HepG2 (cell line): ENCODE results near the gene PPP2R5D. TPM values are rescaled to one million over a fixed set of nuclear protein-coding genes. Genes with fewer than 3 reads are reported as not detected.

Experiments used
- ATM ChIP-seq: fragments of 450-650 bp; IDR thresholded peaks from 2 replicates; pipeline ENCODE4 v1.7.1; 2017; ENCODE audit warnings: mild to moderate bottlenecking, borderline replicate concordance
- BORCS8-MEF2B ChIP-seq: sonication (generic); formaldehyde crosslinking; IDR thresholded peaks from 2 replicates; pipeline ENCODE4 v1.8.0; 2022; ENCODE audit warnings: mild to moderate bottlenecking, missing genetic modification reagents
- BRD4 ChIP-seq: sonication (generic); formaldehyde crosslinking; IDR thresholded peaks from 2 replicates; pipeline ENCODE4 v1.4.0; 2020; ENCODE audit warnings: missing genetic modification reagents
- DNMT1 ChIP-seq: sonication (generic); formaldehyde crosslinking; IDR thresholded peaks from 2 replicates; pipeline ENCODE4 v1.5.1; 2020; ENCODE audit warnings: mild to moderate bottlenecking, missing genetic modification reagents
- FOXK1 ChIP-seq: sonication (generic); formaldehyde crosslinking; IDR thresholded peaks from 2 replicates; pipeline ENCODE4 v1.4.0; 2020; ENCODE audit warnings: low read depth, missing genetic modification reagents, borderline replicate concordance
- HMGA1 ChIP-seq: sonication (generic); formaldehyde crosslinking; conservative IDR thresholded peaks from 2 replicates; pipeline ENCODE4 v1.4.0; 2020; ENCODE audit warnings: missing genetic modification reagents
- IKZF4 ChIP-seq: sonication (generic); formaldehyde crosslinking; IDR thresholded peaks from 2 replicates; pipeline ENCODE4 v1.5.1; 2020; ENCODE audit warnings: borderline replicate concordance, mild to moderate bottlenecking, low read depth, missing genetic modification reagents; ENCODE audit errors: not compliant biosample characterization
- MTF2 ChIP-seq: sonication (generic); formaldehyde crosslinking; IDR thresholded peaks from 2 replicates; pipeline ENCODE4 v1.5.0; 2020; ENCODE audit warnings: missing genetic modification reagents, borderline replicate concordance
- NFE2L2 ChIP-seq: fragments of 150-350 bp; IDR thresholded peaks from 2 replicates; pipeline ENCODE4 v1.6.1; 2014; ENCODE audit warnings: low read length
- RBFOX2 ChIP-seq: fragments of 200-400 bp; formaldehyde crosslinking; IDR thresholded peaks from 2 replicates; pipeline ENCODE4 v1.6.1; 2017; ENCODE audit warnings: low read depth, mild to moderate bottlenecking, low read length
- REL ChIP-seq: sonication (generic); formaldehyde crosslinking; conservative IDR thresholded peaks from 2 replicates; pipeline ENCODE4 v1.8.0; 2022; ENCODE audit warnings: mild to moderate bottlenecking, missing genetic modification reagents, moderate library complexity
- SMYD3 ChIP-seq: sonication (generic); formaldehyde crosslinking; IDR thresholded peaks from 2 replicates; pipeline ENCODE4 v1.8.1; 2023; ENCODE audit warnings: mild to moderate bottlenecking, missing genetic modification reagents
- TBX2 ChIP-seq: sonication (generic); formaldehyde crosslinking; IDR thresholded peaks from 2 replicates; pipeline ENCODE4 v1.5.0; 2020; ENCODE audit warnings: missing genetic modification reagents, mild to moderate bottlenecking, borderline replicate concordance
- TOPORS ChIP-seq: sonication (generic); formaldehyde crosslinking; IDR thresholded peaks from 2 replicates; pipeline ENCODE4 v1.8.0; 2023; ENCODE audit warnings: mild to moderate bottlenecking, missing genetic modification reagents
- ZNF205 ChIP-seq: IDR thresholded peaks from 2 replicates; pipeline ENCODE4 v1.6.1; 2018; ENCODE audit warnings: missing biosample characterization, missing genetic modification reagents
- ZNF274 ChIP-seq: sonication (generic); formaldehyde crosslinking; IDR thresholded peaks from 2 replicates; pipeline ENCODE4 v1.5.1; 2020; ENCODE audit warnings: mild to moderate bottlenecking, missing genetic modification reagents
- ZNF468 ChIP-seq: sonication (generic); formaldehyde crosslinking; IDR thresholded peaks from 2 replicates; pipeline ENCODE4 v1.8.0; 2022; ENCODE audit warnings: mild to moderate bottlenecking, moderate library complexity, missing genetic modification reagents
- ZNF564 ChIP-seq: sonication (generic); formaldehyde crosslinking; IDR thresholded peaks from 2 replicates; pipeline ENCODE4 v1.8.1; 2023; ENCODE audit warnings: mild to moderate bottlenecking, missing genetic modification reagents
- ZNF672 ChIP-seq: sonication (generic); formaldehyde crosslinking; IDR thresholded peaks from 2 replicates; pipeline ENCODE4 v1.8.1; 2022; ENCODE audit warnings: missing genetic modification reagents
- ZNF850 ChIP-seq: sonication (generic); formaldehyde crosslinking; conservative IDR thresholded peaks from 2 replicates; pipeline ENCODE4 v1.9.0; 2021; ENCODE audit warnings: mild to moderate bottlenecking, missing genetic modification reagents
- ZSCAN22 ChIP-seq: sonication (generic); formaldehyde crosslinking; IDR thresholded peaks from 2 replicates; pipeline ENCODE4 v1.4.0; 2020; ENCODE audit warnings: mild to moderate bottlenecking, missing genetic modification reagents
- polyA plus RNA-seq, 8 experiments: library from polyadenylated mRNA; depleted of rRNA in 3 of 8; stranded (reverse) in 7 of 8; unstranded in 1 of 8; fragments of >200 nt; fragmentation: Illumina TruSeq in 4 of 8; extraction: Trizol in 4 of 8; gene quantifications; 2 replicates each; pipeline versions ENCODE4 v1.2.1 to v1.2.3, GENCODE V29; 2011 to 2016; ENCODE audit warnings: low read depth in 4 of 8, missing spikeins in 1 of 8, mixed read lengths in 1 of 8; ENCODE audit not compliant: insufficient read depth in 1 of 8
- total RNA-seq, 5 experiments: library from RNA; depleted of rRNA; stranded (reverse); fragments of >200 nt; fragmentation: Illumina TruSeq; extraction: Trizol; gene quantifications; 2 replicates each; pipeline ENCODE4 v1.2.3, GENCODE V29; 2016; ENCODE audit warnings: low read depth in 1 of 5
- TF ChIP-seq, protein P1 (sequence below): sonication (generic); formaldehyde crosslinking; IDR thresholded peaks from 2 replicates; pipeline ENCODE4 v1.5.0; 2020; ENCODE audit warnings: mild to moderate bottlenecking, low read depth, missing genetic modification reagents, borderline replicate concordance
- TF ChIP-seq, protein P2 (sequence below): sonication (generic); formaldehyde crosslinking; IDR thresholded peaks from 2 replicates; pipeline ENCODE4 v1.4.0; 2020; ENCODE audit warnings: missing genetic modification reagents
- TF ChIP-seq, protein P3 (sequence below): sonication (generic); formaldehyde crosslinking; IDR thresholded peaks from 2 replicates; pipeline ENCODE4 v1.5.1; 2020; ENCODE audit warnings: missing genetic modification reagents, mild to moderate bottlenecking, borderline replicate concordance

Gene PPP2R5D
- total and polyA plus RNA-seq, 2 of the 13 experiments (the other 11 are each of a cell fraction or from before 2014, with no cell fraction given) = 53.7 to 60.4 TPM

DNA sequence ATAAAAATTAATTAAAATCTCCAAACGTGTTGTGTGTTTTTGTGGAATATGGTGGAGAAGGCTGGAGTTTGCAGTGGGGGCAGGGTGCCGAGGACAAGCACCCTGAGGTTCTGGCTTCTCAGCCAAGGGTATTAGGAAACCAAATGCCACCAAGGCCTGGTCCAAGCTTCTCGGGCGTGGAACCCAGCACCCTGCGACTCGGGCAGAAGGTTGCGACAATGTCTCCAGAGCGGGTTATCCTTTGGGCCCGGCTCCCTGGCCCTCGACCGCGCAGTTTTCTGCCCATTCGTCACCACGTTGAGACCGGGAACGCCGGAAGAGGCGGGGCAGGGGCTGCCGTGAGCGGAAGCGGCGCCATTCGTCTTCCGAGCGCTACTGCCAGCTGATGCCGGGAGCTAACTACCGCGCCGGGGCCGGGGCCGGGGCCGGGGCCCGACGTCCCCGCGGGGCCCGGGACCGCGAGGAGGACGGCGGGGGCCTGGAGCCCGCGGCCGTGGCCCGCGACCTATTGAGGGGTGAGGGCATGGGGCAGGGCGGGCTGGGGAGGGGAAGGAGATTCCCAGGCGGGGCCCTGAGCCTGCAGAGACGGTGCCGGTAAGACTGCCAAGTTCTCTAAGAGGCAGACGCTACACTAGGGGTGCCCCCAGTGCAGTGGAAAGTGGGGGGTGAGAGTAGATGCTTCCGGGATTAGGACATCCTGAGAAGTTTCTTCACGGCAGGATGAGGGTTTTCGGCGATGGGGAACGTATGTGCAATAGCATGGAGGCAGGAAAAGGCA is 37.1 kb downstream of the PPP2R5D start, which contains the start of gene RRP36 (continued):
- TF ChIP-seq ZNF205 (peak; percentile 96), ZNF274 (CRISPR knock-in tag) (peak; percentile 82; the same call in 1 of the 2 replicates), ZSCAN22 (no peak), ZNF468 (CRISPR knock-in tag) (0 out of 2 replicates have a peak, but pooled peaks have one; percentile 52), TBX2 (CRISPR knock-in tag) (no peak; the same call in 1 of the 2 replicates), ATM (no peak), FOXK1 (CRISPR knock-in tag) (0 out of 2 replicates have a peak, but pooled peaks have one; percentile 45), ZNF850 (no peak), MTF2 (CRISPR knock-in tag) (no peak), HMGA1 (CRISPR knock-in tag) (no peak), BRD4 (CRISPR knock-in tag) (peak; percentile 89), DNMT1 (CRISPR knock-in tag) (no peak), IKZF4 (CRISPR knock-in tag) (peak; percentile 68), NFE2L2 (no peak), TOPORS (CRISPR knock-in tag) (no peak), REL (CRISPR knock-in tag) (peak; percentile 73; the same call in 1 of the 2 replicates), ZNF564 (CRISPR knock-in tag) (no peak), RBFOX2 (peak; percentile 95), SMYD3 (CRISPR knock-in tag) (no peak), ZNF672 (CRISPR knock-in tag) (peak; percentile 76; the same call in 1 of the 2 replicates), BORCS8-MEF2B (CRISPR knock-in tag) (no peak; the same call in 1 of the 2 replicates)
- TF ChIP-seq, protein P1, sequence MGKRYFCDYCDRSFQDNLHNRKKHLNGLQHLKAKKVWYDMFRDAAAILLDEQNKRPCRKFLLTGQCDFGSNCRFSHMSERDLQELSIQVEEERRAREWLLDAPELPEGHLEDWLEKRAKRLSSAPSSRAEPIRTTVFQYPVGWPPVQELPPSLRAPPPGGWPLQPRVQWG (CRISPR knock-in tag) = no peak
- TF ChIP-seq, protein P2, sequence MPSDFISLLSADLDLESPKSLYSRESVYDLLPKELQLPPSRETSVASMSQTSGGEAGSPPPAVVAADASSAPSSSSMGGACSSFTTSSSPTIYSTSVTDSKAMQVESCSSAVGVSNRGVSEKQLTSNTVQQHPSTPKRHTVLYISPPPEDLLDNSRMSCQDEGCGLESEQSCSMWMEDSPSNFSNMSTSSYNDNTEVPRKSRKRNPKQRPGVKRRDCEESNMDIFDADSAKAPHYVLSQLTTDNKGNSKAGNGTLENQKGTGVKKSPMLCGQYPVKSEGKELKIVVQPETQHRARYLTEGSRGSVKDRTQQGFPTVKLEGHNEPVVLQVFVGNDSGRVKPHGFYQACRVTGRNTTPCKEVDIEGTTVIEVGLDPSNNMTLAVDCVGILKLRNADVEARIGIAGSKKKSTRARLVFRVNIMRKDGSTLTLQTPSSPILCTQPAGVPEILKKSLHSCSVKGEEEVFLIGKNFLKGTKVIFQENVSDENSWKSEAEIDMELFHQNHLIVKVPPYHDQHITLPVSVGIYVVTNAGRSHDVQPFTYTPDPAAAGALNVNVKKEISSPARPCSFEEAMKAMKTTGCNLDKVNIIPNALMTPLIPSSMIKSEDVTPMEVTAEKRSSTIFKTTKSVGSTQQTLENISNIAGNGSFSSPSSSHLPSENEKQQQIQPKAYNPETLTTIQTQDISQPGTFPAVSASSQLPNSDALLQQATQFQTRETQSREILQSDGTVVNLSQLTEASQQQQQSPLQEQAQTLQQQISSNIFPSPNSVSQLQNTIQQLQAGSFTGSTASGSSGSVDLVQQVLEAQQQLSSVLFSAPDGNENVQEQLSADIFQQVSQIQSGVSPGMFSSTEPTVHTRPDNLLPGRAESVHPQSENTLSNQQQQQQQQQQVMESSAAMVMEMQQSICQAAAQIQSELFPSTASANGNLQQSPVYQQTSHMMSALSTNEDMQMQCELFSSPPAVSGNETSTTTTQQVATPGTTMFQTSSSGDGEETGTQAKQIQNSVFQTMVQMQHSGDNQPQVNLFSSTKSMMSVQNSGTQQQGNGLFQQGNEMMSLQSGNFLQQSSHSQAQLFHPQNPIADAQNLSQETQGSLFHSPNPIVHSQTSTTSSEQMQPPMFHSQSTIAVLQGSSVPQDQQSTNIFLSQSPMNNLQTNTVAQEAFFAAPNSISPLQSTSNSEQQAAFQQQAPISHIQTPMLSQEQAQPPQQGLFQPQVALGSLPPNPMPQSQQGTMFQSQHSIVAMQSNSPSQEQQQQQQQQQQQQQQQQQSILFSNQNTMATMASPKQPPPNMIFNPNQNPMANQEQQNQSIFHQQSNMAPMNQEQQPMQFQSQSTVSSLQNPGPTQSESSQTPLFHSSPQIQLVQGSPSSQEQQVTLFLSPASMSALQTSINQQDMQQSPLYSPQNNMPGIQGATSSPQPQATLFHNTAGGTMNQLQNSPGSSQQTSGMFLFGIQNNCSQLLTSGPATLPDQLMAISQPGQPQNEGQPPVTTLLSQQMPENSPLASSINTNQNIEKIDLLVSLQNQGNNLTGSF (CRISPR knock-in tag) = peak; percentile 88; the same call in 1 of the 2 replicates
- TF ChIP-seq, protein P3, sequence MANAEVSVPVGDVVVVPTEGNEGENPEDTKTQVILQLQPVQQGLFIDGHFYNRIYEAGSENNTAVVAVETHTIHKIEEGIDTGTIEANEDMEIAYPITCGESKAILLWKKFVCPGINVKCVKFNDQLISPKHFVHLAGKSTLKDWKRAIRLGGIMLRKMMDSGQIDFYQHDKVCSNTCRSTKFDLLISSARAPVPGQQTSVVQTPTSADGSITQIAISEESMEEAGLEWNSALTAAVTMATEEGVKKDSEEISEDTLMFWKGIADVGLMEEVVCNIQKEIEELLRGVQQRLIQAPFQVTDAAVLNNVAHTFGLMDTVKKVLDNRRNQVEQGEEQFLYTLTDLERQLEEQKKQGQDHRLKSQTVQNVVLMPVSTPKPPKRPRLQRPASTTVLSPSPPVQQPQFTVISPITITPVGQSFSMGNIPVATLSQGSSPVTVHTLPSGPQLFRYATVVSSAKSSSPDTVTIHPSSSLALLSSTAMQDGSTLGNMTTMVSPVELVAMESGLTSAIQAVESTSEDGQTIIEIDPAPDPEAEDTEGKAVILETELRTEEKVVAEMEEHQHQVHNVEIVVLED (CRISPR knock-in tag) = peak; percentile 91
